AG09309 (cell line): ENCODE data around the gene TNIK.

Experiments
- DNase-seq: peaks from one replicate; pipeline ENCODE4 v3.0.0-alpha.2; 2010; ENCODE audit warnings: low read depth
- H3K4me3 ChIP-seq: 2 replicates; pipeline ENCODE4 v1.5.1; 2011; ENCODE audit warnings: mild to moderate bottlenecking, low read depth, low read length, moderate library complexity; ENCODE audit not compliant: control insufficient read depth
- CTCF ChIP-seq: IDR thresholded peaks from 2 replicates; pipeline ENCODE4 v1.5.1; 2011; ENCODE audit warnings: mild to moderate bottlenecking, low read depth, low read length, inconsistent platforms; ENCODE audit not compliant: insufficient read depth, control insufficient read depth; ENCODE audit errors: missing control alignments

The TNIK gene

GRCh38 chr3:171333784-171334464 lies 126.3 kb downstream of the TNIK start:
- no peak overlapping the region for H3K4me3 ChIP-seq
- no peak for DNase-seq
- TF ChIP-seq CTCF = no peak

GRCh38 chr3:171330938-171331337 lies 129.3 kb downstream of the TNIK start:
- DNase-seq = no peak
- no peak for TF ChIP-seq CTCF
- no peak overlapping the region for H3K4me3 ChIP-seq

GRCh38 chr3:171329746-171330145 lies 130.5 kb downstream of the TNIK start:
- no peak for DNase-seq
- no peak for TF ChIP-seq CTCF
- no peak overlapping the region for H3K4me3 ChIP-seq

- H3K4me3 ChIP-seq = no peak overlapping the region
- no peak for DNase-seq
- TF ChIP-seq CTCF = no peak
Observed at GRCh38 chr3:171328419-171329082, 131.7 kb downstream of the TNIK start.

- no peak for TF ChIP-seq CTCF
- H3K4me3 ChIP-seq = no peak overlapping the region
- no peak for DNase-seq
Observed at GRCh38 chr3:171327441-171328174, 132.6 kb downstream of the TNIK start.

GRCh38 chr3:171326717-171327440 lies 133.3 kb downstream of the TNIK start:
- no peak for DNase-seq
- TF ChIP-seq CTCF = no peak
- H3K4me3 ChIP-seq = no peak overlapping the region
